ENCODE results near the gene PTCD1.

The PTCD1 gene

GRCh38 chr7:99457650-99458493, 19.3 kb upstream of the PTCD1 start:
- no peak for DNase-seq (ENCODE audit: low read depth)
- no peak overlapping the region for H3K4me3 ChIP-seq (ENCODE audit: control insufficient read depth, low read depth, low read length)
- TF ChIP-seq CTCF (IDR thresholded peaks at IDR 0.05; ENCODE audit: control insufficient read depth, insufficient read depth, low read depth, low read length, missing control alignments) = no peak

GRCh38 chr7:99457050-99457649, 18.6 kb upstream of the PTCD1 start:
- no peak overlapping the region for H3K4me3 ChIP-seq (ENCODE audit: control insufficient read depth, low read depth, low read length)
- no peak for TF ChIP-seq CTCF (IDR thresholded peaks at IDR 0.05; ENCODE audit: control insufficient read depth, insufficient read depth, low read depth, low read length, missing control alignments)
- DNase-seq (ENCODE audit: low read depth) = no peak

GRCh38 chr7:99456288-99456687, 17.7 kb upstream of the PTCD1 start:
- DNase-seq (ENCODE audit: low read depth) = no peak
- no peak for TF ChIP-seq CTCF (IDR thresholded peaks at IDR 0.05; ENCODE audit: control insufficient read depth, insufficient read depth, low read depth, low read length, missing control alignments)
- H3K4me3 ChIP-seq (ENCODE audit: control insufficient read depth, low read depth, low read length) = no peak overlapping the region

GRCh38 chr7:99455874-99456273, 17.3 kb upstream of the PTCD1 start:
- no peak for DNase-seq (ENCODE audit: low read depth)
- no peak for TF ChIP-seq CTCF (IDR thresholded peaks at IDR 0.05; ENCODE audit: control insufficient read depth, insufficient read depth, low read depth, low read length, missing control alignments)
- H3K4me3 ChIP-seq (ENCODE audit: control insufficient read depth, low read depth, low read length) = no peak overlapping the region

- no peak overlapping the region for H3K4me3 ChIP-seq (ENCODE audit: control insufficient read depth, low read depth, low read length)
- no peak for TF ChIP-seq CTCF (IDR thresholded peaks at IDR 0.05; ENCODE audit: control insufficient read depth, insufficient read depth, low read depth, low read length, missing control alignments)
- no peak for DNase-seq (ENCODE audit: low read depth)
Measured at GRCh38 chr7:99453105-99453504, 14.5 kb upstream of the PTCD1 start.

- TF ChIP-seq CTCF (IDR thresholded peaks at IDR 0.05; ENCODE audit: control insufficient read depth, insufficient read depth, low read depth, low read length, missing control alignments) = no peak
- DNase-seq (ENCODE audit: low read depth) = no peak
- H3K4me3 ChIP-seq (ENCODE audit: control insufficient read depth, low read depth, low read length) = no peak overlapping the region
Measured at GRCh38 chr7:99452541-99452940, 13.9 kb upstream of the PTCD1 start.

All from AG09309 (cell line).